ENCODE data around the gene LAIR1.
"Not testable (repeated sequence)": the region's sequence is repeated elsewhere in the genome, so short reads cannot be mapped to it uniquely, and the experiment has no call there.

The LAIR1 gene

DNA sequence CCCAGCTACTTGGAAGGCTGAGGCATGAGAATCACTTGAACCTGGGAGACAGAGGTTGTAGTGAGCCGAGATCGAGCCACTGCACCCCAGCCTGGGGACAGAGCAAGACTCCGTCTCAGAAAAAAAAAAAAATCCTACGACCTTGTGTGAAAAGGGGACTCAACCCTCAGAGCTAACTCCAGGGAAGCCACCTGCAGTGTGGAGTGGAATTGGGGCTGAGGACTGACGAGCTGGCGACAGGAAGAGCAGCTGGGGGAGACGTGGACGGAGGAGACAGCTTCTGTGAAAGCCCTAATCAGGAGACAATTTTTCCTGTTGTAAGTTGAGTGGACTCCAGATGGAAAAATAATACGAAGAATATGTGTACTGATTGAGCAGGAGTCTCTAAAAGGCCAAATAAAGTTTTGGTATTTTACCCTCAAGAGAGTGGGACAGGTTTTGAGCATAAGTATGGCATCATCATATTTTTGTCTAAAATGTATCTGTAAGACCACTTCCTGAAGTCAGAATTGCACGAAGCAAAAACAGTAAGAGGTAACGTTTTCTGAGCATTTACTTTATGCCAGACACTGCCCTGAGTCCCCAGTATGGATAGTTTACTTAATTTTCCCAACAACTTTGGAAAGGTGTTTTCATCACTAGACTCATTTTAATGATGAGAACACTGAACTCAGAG lies 12.0 kb upstream of the LAIR1 start:
- no peak for DNase-seq (ENCODE audit: low read depth in 4 of 4, low spot score in 1 of 4)

GRCh38 chr19:54375181-54375938 lies 10.6 kb upstream of the LAIR1 start:
- DNase-seq (ENCODE audit: low read depth in 4 of 4, low spot score in 1 of 4) = not testable (repeated sequence)

DNA sequence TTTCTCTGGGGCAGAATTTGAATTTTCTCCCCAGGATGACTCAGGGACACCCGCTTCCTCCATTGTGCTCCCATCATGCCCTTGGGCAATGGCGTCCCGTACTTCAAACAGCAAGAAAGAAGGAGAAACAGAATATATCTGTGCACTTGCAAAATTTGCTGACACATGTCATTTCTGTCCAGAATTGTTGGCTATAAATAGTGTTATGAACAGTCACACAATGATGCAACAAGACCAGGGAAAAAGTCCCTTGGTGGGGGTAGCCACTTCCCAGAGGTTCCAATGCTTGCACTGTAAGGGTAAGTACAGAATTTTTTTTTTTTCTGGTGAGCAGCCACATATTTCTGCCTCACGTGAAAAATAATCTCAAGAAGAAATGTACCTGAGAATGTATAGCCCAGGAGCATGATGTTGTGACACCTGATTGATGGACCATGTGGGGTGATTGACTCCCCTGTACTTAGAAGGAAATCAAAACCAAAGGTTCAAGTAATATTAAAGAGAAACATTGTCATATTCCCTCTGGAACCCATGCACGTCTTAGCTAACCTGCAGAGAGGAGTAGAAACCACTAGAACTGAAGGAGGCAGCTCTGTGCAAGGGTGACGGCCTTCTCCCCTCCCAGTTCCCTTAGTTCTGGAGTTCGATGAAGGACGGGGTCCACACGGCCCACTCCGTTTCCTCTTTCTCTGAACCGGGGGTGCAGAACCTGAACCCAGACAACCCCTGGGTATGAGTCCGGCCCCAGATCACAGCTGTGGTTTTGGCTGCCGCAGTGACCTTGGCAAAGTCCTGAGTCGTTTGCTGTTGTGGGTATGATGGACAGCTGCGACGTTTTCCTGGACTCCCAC lies 9.3 kb upstream of the LAIR1 start:
- DNase-seq (ENCODE audit: low read depth in 4 of 4, low spot score in 1 of 4) = no peak

DNA sequence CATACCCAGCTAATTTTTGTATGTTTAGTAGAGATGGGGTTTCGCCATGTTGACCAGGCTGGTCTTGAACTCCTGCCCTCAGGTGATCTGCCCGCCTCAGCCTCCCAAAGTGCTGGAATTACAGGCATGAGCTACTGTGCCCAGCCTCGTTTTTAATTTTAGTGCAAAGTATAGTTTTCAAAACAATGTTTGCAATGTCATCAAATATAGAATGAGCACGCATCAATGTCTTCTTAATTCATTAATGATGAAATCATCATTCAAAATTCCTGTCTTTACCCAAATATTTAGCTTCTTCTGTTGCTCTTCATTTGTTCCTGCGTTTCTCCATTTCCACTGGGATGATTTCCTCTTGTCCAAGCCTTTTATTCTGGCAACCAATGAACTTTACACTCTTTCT lies 6.7 kb upstream of the LAIR1 start:
- DNase-seq (ENCODE audit: low read depth in 4 of 4, low spot score in 1 of 4) = not testable (repeated sequence)

- peak in 1 of 4 experiments; percentile 40 for DNase-seq (ENCODE audit: low read depth in 4 of 4, low spot score in 1 of 4)
These were observed 5.7 kb upstream of the LAIR1 start for GRCh38 chr19:54370434-54370796.

GRCh38 chr19:54369688-54370433 lies 5.1 kb upstream of the LAIR1 start:
- not testable (repeated sequence) for DNase-seq (ENCODE audit: low read depth in 4 of 4, low spot score in 1 of 4)

DNA sequence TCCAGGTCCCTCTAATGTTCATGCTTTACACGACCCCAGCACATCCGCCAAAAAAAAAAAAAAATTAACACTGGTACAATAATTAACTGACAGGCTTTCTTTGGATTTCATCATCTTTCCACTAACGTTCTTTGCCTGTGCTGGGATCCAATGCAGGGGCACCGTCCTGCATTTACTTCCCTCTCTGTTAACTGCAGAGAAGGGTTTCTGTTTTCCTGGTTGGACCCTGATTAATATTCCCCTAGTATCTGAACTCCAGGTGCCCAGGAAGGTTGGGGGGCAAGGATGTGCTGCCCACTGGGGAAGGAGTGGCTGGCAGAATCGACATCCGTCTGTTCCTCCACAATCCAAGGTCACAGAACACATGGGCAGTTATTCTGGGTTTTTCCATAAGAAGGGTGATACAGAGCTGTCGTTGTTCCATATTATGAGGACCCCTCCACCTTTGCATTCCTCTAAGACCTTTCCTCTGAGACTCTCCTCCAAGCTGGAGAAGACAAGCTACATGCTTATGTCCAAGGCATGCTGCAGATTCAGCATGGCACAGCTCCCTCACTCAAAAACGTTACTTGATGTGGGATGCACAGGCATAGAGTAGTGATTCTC lies 4.5 kb upstream of the LAIR1 start:
- no peak for DNase-seq (ENCODE audit: low read depth in 4 of 4, low spot score in 1 of 4)

- no peak for DNase-seq (ENCODE audit: low read depth in 4 of 4, low spot score in 1 of 4)
These were observed 2.1 kb upstream of the LAIR1 start for GRCh38 chr19:54366811-54367210.

DNA sequence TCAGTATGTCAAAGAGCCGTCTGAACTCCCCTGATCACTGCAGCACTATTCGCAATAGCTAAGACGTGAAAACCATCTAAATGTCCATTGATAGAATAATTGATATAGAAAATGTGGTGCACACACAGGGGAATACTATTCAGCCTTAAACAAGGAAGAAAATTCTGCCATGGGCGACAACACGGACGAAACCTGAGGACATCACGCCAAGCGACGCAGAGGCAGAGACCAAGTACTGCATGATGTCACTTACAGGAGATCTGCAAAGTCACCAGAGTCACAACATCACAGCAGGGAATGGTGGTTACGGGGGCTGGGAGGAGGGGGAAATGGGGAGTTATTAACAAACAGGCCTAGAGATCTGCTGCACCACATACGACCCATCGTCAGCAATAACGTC lies 1.1 kb upstream of the LAIR1 start:
- not testable (repeated sequence) for DNase-seq (ENCODE audit: low read depth in 4 of 4, low spot score in 1 of 4)

- not testable (repeated sequence) for DNase-seq (ENCODE audit: low read depth in 4 of 4, low spot score in 1 of 4)
These were observed 2.9 kb downstream of the LAIR1 start for GRCh38 chr19:54361680-54362422.

DNA sequence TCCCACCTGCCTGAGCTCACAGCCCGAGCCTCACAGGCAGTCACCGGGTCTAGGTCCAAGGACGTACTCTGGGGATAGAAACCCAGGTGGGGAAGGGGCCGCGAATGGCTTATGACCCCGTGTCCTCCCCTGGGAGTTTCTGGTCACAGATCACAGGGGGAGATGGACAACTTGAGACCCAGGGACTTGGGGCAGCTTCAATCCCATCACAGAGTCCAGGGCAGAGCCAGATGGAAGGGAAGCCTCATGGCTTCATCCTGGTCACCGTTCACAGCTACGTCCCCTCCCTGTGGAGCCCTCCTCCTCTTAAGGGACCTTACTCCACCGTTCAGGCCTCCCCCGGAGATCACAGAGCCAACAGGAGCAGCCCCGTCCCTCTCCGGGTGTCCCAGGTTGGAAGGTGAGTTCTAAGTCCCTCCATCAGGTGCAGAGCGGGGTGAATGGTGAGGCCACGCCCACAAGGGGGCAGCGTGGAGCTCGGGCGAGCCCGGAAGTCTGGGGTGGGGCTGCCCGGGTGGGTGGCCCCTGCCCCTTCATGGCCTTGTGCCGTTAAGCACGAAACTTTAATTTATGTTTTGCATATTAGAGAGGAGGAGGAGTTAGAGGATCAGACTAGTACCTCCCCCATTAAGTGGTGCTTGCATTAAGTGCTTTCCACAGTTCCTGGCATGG lies 5.4 kb downstream of the LAIR1 start:
- peak in 3 of 4 experiments; percentile 39 to 55 (median 54) for DNase-seq (ENCODE audit: low read depth in 4 of 4, low spot score in 1 of 4)

- no peak for DNase-seq (ENCODE audit: low read depth in 4 of 4, low spot score in 1 of 4)
These were observed 7.3 kb downstream of the LAIR1 start for GRCh38 chr19:54357381-54357780.

GRCh38 chr19:54356444-54357056 lies 8.2 kb downstream of the LAIR1 start:
- no peak for DNase-seq (ENCODE audit: low read depth in 4 of 4, low spot score in 1 of 4)

GRCh38 chr19:54355675-54356074 lies 9.1 kb downstream of the LAIR1 start:
- DNase-seq (ENCODE audit: low read depth in 4 of 4, low spot score in 1 of 4) = no peak

DNA sequence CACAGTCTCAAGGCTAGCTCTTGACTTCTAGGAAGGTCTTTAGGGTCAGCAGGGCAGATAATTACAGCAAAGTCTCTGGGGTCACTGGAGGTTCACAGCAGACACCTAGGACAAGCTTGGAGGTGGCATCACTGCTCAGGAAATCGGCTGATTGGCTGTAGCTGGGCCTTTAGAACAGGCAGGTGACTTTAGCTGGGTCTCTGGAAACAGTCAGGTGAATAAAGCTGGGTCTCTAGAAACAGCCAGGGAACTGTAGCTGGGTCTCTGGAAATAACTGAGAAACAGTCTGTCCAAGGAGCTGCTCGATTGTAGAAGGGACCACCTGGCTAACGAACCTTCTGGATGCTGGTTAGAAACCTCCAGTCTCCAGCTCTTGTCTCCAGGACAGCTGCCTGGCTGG lies 10.0 kb downstream of the LAIR1 start:
- DNase-seq (ENCODE audit: low read depth in 4 of 4, low spot score in 1 of 4) = no peak

GRCh38 chr19:54352546-54352945 lies 12.2 kb downstream of the LAIR1 start:
- DNase-seq (ENCODE audit: low read depth in 4 of 4, low spot score in 1 of 4) = no peak

GRCh38 chr19:54352041-54352440 lies 12.7 kb downstream of the LAIR1 start:
- DNase-seq (ENCODE audit: low read depth in 4 of 4, low spot score in 1 of 4) = no peak

- no peak for DNase-seq (ENCODE audit: low read depth in 4 of 4, low spot score in 1 of 4)
These were observed 13.3 kb downstream of the LAIR1 start for GRCh38 chr19:54351474-54351873.

DNA sequence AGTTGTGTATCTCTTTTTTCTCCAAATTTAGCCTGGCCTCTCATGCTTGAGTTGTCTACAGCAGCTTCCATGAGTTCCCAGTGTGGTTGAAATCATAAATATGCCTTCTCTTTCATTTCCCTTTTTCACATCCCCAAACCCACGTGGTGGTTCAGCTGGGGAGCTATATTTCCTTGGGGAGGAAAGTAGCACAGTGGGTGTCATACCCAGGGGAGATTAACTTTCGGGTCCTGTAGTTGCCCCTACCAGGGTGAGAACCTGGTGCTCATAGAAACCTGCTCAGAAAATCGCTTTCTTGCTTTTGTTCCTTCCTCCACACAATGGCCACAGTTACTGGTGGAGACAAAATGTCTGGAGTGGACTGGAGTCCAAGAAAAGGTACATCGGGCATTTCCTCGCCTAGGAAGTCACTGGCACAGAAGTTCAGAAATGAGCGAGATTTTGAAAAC lies 18.8 kb downstream of the LAIR1 start:
- DNase-seq (ENCODE audit: low read depth in 4 of 4, low spot score in 1 of 4) = no peak
